ENCODE measurements around the gene FBXO36. TPM values are rescaled to one million over a fixed set of nuclear protein-coding genes. Genes with fewer than 3 reads are reported as not detected.

The FBXO36 gene
- total RNA-seq, 1 experiment from 2014 or later: 3.8 TPM

DNA sequence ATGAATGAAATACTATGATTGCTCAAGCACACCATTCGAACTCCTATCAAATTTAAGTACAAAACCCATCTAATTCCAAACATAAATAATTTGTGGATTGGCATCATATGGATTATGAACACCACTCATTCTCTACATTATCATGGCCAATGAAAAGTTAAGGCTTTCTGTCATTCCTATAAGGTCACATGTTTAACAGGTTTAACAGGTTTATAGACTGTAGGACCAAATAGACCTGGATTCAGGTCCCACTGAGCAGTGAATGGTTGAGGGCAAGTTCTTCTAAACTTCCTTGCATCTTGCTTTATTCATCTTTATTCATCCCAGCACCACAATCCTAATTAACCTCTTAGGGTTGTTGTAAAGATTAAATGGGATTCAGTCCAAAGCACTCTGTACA, 33.4 kb downstream of the FBXO36 start:
- H4K20me1 ChIP-seq (ENCODE audit: insufficient read depth): no peaks in the 10 kb centered on the region
- intact Hi-C loops (cut with micrococcal nuclease): no loop called here
- ChIA-PET RAD21 (ENCODE audit: low non-redundant PET in 1 of 2, low total read pairs in 2 of 2, uncharacterized antibody in 2 of 2, unreplicated experiment in 2 of 2) (no interaction called here), CTCF (no interaction called here), POLR2A (no interaction called here)
- no peaks in the 10 kb centered on the region for H3K9me2 ChIP-seq (ENCODE audit: insufficient read depth)
- DNase-seq (ENCODE audit: low read depth, low spot score): no peak
- no peaks in the 10 kb centered on the region for H3K36me3 ChIP-seq (ENCODE audit: control insufficient read depth in 1 of 2, insufficient read depth in 2 of 2, low read length in 2 of 2)
- H3K27me3 ChIP-seq (ENCODE audit: insufficient read depth, low read length): no peaks in the 10 kb centered on the region
- H3K79me2 ChIP-seq (ENCODE audit: insufficient read depth, low read length): no peaks in the 10 kb centered on the region
- no peak overlapping the region for H2AFZ ChIP-seq (ENCODE audit: low read depth, low read length, poor library complexity, severe bottlenecking)
- H3K9me3 ChIP-seq (ENCODE audit: control insufficient read depth in 1 of 2, insufficient read depth in 1 of 2, low read depth in 1 of 2, low read length in 2 of 2): no peaks in the 10 kb centered on the region
- H3K4me2 ChIP-seq (ENCODE audit: low read length): no peak overlapping the region
- TF ChIP-seq, protein P1, sequence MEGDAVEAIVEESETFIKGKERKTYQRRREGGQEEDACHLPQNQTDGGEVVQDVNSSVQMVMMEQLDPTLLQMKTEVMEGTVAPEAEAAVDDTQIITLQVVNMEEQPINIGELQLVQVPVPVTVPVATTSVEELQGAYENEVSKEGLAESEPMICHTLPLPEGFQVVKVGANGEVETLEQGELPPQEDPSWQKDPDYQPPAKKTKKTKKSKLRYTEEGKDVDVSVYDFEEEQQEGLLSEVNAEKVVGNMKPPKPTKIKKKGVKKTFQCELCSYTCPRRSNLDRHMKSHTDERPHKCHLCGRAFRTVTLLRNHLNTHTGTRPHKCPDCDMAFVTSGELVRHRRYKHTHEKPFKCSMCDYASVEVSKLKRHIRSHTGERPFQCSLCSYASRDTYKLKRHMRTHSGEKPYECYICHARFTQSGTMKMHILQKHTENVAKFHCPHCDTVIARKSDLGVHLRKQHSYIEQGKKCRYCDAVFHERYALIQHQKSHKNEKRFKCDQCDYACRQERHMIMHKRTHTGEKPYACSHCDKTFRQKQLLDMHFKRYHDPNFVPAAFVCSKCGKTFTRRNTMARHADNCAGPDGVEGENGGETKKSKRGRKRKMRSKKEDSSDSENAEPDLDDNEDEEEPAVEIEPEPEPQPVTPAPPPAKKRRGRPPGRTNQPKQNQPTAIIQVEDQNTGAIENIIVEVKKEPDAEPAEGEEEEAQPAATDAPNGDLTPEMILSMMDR (IDR thresholded peaks at IDR 0.05 in 2 of 3, conservative IDR thresholded peaks at IDR 0.05 in 1 of 3; ENCODE audit: borderline replicate concordance in 1 of 3, insufficient read depth in 1 of 3, low read depth in 2 of 3, low read length in 2 of 3): no peak
- no peak for TF ChIP-seq SRF (IDR thresholded peaks at IDR 0.05; ENCODE audit: low read depth)
- no peak for TF ChIP-seq POLR2AphosphoS5 (IDR thresholded peaks at IDR 0.05; ENCODE audit: low read depth, low read length)
- no peak for TF ChIP-seq ZFX (IDR thresholded peaks at IDR 0.05)
- no peak for TF ChIP-seq CBX3 (IDR thresholded peaks at IDR 0.05; ENCODE audit: low read depth)
- no peak for TF ChIP-seq JUND (IDR thresholded peaks at IDR 0.05)
- TF ChIP-seq, protein P2, sequence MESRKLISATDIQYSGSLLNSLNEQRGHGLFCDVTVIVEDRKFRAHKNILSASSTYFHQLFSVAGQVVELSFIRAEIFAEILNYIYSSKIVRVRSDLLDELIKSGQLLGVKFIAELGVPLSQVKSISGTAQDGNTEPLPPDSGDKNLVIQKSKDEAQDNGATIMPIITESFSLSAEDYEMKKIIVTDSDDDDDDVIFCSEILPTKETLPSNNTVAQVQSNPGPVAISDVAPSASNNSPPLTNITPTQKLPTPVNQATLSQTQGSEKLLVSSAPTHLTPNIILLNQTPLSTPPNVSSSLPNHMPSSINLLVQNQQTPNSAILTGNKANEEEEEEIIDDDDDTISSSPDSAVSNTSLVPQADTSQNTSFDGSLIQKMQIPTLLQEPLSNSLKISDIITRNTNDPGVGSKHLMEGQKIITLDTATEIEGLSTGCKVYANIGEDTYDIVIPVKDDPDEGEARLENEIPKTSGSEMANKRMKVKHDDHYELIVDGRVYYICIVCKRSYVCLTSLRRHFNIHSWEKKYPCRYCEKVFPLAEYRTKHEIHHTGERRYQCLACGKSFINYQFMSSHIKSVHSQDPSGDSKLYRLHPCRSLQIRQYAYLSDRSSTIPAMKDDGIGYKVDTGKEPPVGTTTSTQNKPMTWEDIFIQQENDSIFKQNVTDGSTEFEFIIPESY (IDR thresholded peaks at IDR 0.05; ENCODE audit: extremely low read depth, insufficient replicate concordance, low read length): no peak
- TF ChIP-seq, protein P3, sequence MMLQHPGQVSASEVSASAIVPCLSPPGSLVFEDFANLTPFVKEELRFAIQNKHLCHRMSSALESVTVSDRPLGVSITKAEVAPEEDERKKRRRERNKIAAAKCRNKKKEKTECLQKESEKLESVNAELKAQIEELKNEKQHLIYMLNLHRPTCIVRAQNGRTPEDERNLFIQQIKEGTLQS (IDR thresholded peaks at IDR 0.05): no peak
- BruUV-seq (replicated peaks): no TSS peak
- ATAC-seq: no peak
- no peak overlapping the region for H3K27ac ChIP-seq (ENCODE audit: low read depth, low read length)
- H3K4me3 ChIP-seq (replicated peaks in 1 of 2; ENCODE audit: low read depth in 1 of 2, low read length in 2 of 2): no peak overlapping the region
- H3K9ac ChIP-seq (ENCODE audit: low read length): no peak overlapping the region
- peaks cover 5 to 8% of the 10 kb centered on the region in 2 experiments; a peak in 2 of 4 replicates for H3K4me1 ChIP-seq (ENCODE audit: control insufficient read depth in 1 of 2, insufficient read depth in 2 of 2, low read length in 2 of 2)

Data from HCT116 (cell line).